Heart right ventricle (tissue), 16 donors: ENCODE measurements around the gene RRM2. TPM values are rescaled to one million over a fixed set of nuclear protein-coding genes. Genes with fewer than 3 reads are reported as not detected.

Experiments
- ATAC-seq, 8 donors: fragments of 200-7000 bp; cut with Tn5 transposase; one replicate each; pipeline ENCODE4 v1.9.1; 2020; ENCODE audit warnings: mild to moderate bottlenecking in 8 of 8, moderate library complexity in 8 of 8, moderate number of reproducible peaks in 1 of 8
- DNase-seq, 2 donors: peaks; one replicate each; pipeline ENCODE4 v3.0.0-alpha.2; 2020
- H3K27ac ChIP-seq, 10 donors: fragments of 200-600 bp; sonication (generic) in 2 of 10; one replicate each; pipeline versions ENCODE4 v1.5.0 to v1.8.0; 2020 to 2022; ENCODE audit warnings: mild to moderate bottlenecking in 3 of 10
- H3K27me3 ChIP-seq, 7 donors: fragments of 200-600 bp; one replicate each; pipeline ENCODE4 v1.8.0; 2021 to 2022; ENCODE audit warnings: mild to moderate bottlenecking in 2 of 7
- H3K36me3 ChIP-seq, 9 donors: fragments of 200-600 bp; sonication (generic) in 1 of 9; one replicate each; pipeline versions ENCODE4 v1.5.0 to v1.8.0; 2020 to 2022; ENCODE audit warnings: mild to moderate bottlenecking in 2 of 9
- H3K4me1 ChIP-seq, 9 donors: fragments of 200-600 bp; sonication (generic) in 1 of 9; one replicate each; pipeline versions ENCODE4 v1.5.0 to v1.8.0; 2020 to 2022; ENCODE audit warnings: mild to moderate bottlenecking in 4 of 9
- H3K4me3 ChIP-seq, 10 donors: fragments of 200-600 bp; sonication (generic) in 2 of 10; one replicate each; pipeline versions ENCODE4 v1.5.0 to v1.8.0; 2020 to 2022; ENCODE audit warnings: mild to moderate bottlenecking in 7 of 10, moderate library complexity in 2 of 10
- H3K9me3 ChIP-seq, 11 donors: fragments of 200-600 bp in 10 of 11; sonication (generic) in 2 of 11; one replicate each; pipeline versions ENCODE4 v1.5.0 to v1.8.0; 2013 to 2022; ENCODE audit warnings: mild to moderate bottlenecking in 2 of 11, control low read depth in 1 of 11, moderate library complexity in 1 of 11
- CTCF ChIP-seq, 9 donors: fragments of 200-600 bp; sonication (generic) in 2 of 9; IDR thresholded peaks; one replicate each; pipeline versions ENCODE4 v1.5.0 to v1.8.0; 2021 to 2022; ENCODE audit warnings: antibody characterized with exemption in 9 of 9, mild to moderate bottlenecking in 5 of 9, moderate library complexity in 1 of 9
- WGBS, 2 donors: extraction: QIAGEN DNeasy Blood & Tissue Kit; methylation state at CpG; one replicate each; pipeline ENCODE4 v1.1.7; 2013; ENCODE audit warnings: inconsistent platforms in 1 of 2; 5-methylcytosine and 5-hydroxymethylcytosine counted together
- intact Hi-C, 10 donors: fragments of 100-400 bp; cut with DNase I; formaldehyde crosslinking; loops; one replicate each; pipeline versions ENCODE4 v1.11.1 to v1.14.2; 2022
- polyA plus RNA-seq, 2 donors: library from polyadenylated mRNA; stranded (reverse); fragments of 200-250 nt; gene quantifications; one replicate each; pipeline ENCODE4 v1.2.3, GENCODE V29; 2013
- total RNA-seq, 10 donors: library from RNA; stranded (reverse); fragmentation: NEBNext Ultra II Directional in 3 of 10; extraction: Animal tissue kit (Norgen Biotek cat#: 25700) in 3 of 10; gene quantifications; one replicate each; pipeline versions ENCODE4 v1.2.1 to v1.2.4, GENCODE V29; 2021 to 2023
- donor health status: Arrhythmogenic right ventricular cardiomyopathy.
- donor health status: ischemic (EF 13 %, LVEDD 7.1; RV severe dilation, severe dysfunction).
- donor health status: healthy with polysubstance abuse.
- donor health status: DM: no; HTN: yes; CAD: no.
- donor health status: DM: no; HTN: no; CAD: no.
- donor health status: ischemic (EF 25% LVEDD 6.9; RV normal size, moderate dysfunction).
- donor health status: ischemic (EF 25% LVEDD 5.7; RV mildly dilated, moderate dysfunction).
- donor health status: healthy.
- donor health status: DM: yes; HTN: yes; CAD: no.
- donor health status: Ischemic cardiomyopathy.
- donor health status: ischemic (EF 35%, LVEDD 5.7; RV mildly dilated, moderate dysfunction).
- donor health status: nonischemic (EF 11% LVEDD 7.7; RV severe dilation, severe dysfunction).
- donor health status: DM: yes; HTN: yes; CAD: no.
- donor health status: PGD.
- donor health status: ischemic (EF 29% LVEDD 5.4; RV normal size, mild dysfunction).
- donor health status: nonischemic (EF 23%, LVEDD 6.1; RV moderate dilation, normal function).

The RRM2 gene
- total and polyA plus RNA-seq, 12 donors = 0.08 to 18.7 (median 0.85) TPM

- no peaks in the 10 kb centered on the region for H3K36me3 ChIP-seq
- 92 to 93% methylated on average over 3 of the region's 3 CpGs for WGBS, 2 donors
- no peaks in the 10 kb centered on the region for H3K27me3 ChIP-seq
- intact Hi-C loops = no loop called here
- H3K4me1 ChIP-seq = peaks cover 0 to 5% (median 3%) of the 10 kb centered on the region in 9 donors
- no peak overlapping the region for H3K4me3 ChIP-seq
- TF ChIP-seq CTCF (IDR thresholded peaks at IDR 0.05) = no peak
- no peak for DNase-seq
- no peaks in the 10 kb centered on the region for H3K9me3 ChIP-seq
- no peak for ATAC-seq
- H3K27ac ChIP-seq = no peak overlapping the region
Observed at GRCh38 chr2:10179422-10179821, 56.9 kb downstream of the RRM2 start.

- Histone ChIP-seq H3K4me1 (peaks cover 0 to 13% (median 7%) of the 10 kb centered on the region in 9 donors), H3K27me3 (no peaks in the 10 kb centered on the region), H3K9me3 (no peaks in the 10 kb centered on the region), H3K27ac (no peak overlapping the region), H3K36me3 (no peaks in the 10 kb centered on the region), H3K4me3 (no peak overlapping the region)
- no peak for TF ChIP-seq CTCF (IDR thresholded peaks at IDR 0.05)
- no peak for ATAC-seq
- no peak for DNase-seq
- intact Hi-C loops = no loop called here
- WGBS, 2 donors = 84 to 89% methylated on average over 7 of the region's 7 CpGs
Observed at GRCh38 chr2:10180229-10180628, 57.7 kb downstream of the RRM2 start.

Other genes with a start within 250 kb of the RRM2 start
- 1 to 10 TPM in 5 of 10 donors, under 1 TPM in 5; 0.57 to 3.0 (median 1.2) TPM for gene GRHL1, start 171.0 kb upstream of the RRM2 start, total RNA-seq
- gene GRHL1, start 171.0 kb upstream of the RRM2 start, polyA plus RNA-seq = under 1 TPM; 0.29 to 0.80 TPM
- 10 to 100 TPM; 13.3 to 33.7 (median 20.0) TPM for gene KLF11, start 79.2 kb upstream of the RRM2 start, total RNA-seq
- gene KLF11, start 79.2 kb upstream of the RRM2 start, polyA plus RNA-seq = 1 to 10 TPM; 6.1 to 7.2 TPM
- 1 to 10 TPM in 9 of 10 donors, under 1 TPM in 1; 0.77 to 7.2 (median 4.2) TPM for gene CYS1, start 42.3 kb upstream of the RRM2 start, total RNA-seq
- gene CYS1, start 42.3 kb upstream of the RRM2 start, polyA plus RNA-seq = 1 to 10 TPM in 1 of 2 donors, under 1 TPM in 1; 0.38 to 1.2 TPM
- 10 to 100 TPM; 15.8 to 49.2 (median 22.8) TPM for gene HPCAL1, start 180.2 kb downstream of the RRM2 start, total RNA-seq
- gene HPCAL1, start 180.2 kb downstream of the RRM2 start, polyA plus RNA-seq = 10 to 100 TPM; 31.8 to 46.4 TPM